NCI-H1417 treated with DMSO at 0.1 percent for 48 hours (cell line): ENCODE results near the gene SLC37A1.

Experiments
- DNase-seq: peaks from one replicate; lab custom pipeline; 2025; lab: John Stamatoyannopoulos, UW

The SLC37A1 gene

GRCh38 chr21:42479582-42479981 lies 34.1 kb upstream of the SLC37A1 start:
- no peak for DNase-seq

DNA sequence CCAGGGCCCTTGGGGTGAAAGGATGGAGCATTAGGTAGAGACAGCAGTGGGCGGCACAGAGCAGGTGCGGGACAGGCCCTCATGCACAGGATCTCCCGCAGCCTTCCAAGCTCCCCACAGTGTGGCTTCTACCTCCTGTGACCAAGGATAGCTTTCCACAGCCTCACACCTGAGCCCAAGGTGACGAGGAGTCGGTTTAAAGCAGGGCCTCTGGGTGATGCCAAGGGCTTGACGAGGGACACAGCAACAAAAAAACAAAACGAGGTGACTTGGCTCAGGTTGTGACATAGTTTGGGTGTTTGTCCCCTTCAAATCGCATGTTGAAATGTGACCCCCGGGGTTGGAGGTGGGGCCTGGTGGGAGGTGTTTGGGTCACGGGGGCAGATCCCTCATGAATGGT lies 32.9 kb upstream of the SLC37A1 start:
- no peak for DNase-seq

- no peak for DNase-seq
Observed at GRCh38 chr21:42481169-42481568, 32.5 kb upstream of the SLC37A1 start.

- DNase-seq = no peak
Observed at GRCh38 chr21:42484966-42485365, 28.7 kb upstream of the SLC37A1 start.

DNA sequence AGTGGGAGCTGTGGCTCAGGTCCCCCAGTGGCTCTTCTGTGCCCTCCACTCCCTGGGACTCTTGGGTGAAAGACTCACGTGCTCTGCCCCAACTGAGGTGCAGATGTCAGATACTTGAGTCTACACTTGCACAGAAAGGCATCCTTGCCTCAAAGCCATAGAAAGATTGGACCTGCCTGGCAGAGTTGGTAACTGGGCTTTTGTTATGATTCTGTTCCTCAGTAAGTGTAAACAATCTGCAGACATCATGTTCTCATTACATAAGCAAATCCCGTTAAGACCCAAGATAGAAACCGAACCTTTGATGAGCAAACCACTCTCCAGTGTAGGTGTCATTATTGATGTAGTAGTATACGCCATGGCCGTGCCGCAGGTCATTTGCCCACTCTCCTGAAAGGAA lies 27.6 kb upstream of the SLC37A1 start:
- DNase-seq = no peak

DNA sequence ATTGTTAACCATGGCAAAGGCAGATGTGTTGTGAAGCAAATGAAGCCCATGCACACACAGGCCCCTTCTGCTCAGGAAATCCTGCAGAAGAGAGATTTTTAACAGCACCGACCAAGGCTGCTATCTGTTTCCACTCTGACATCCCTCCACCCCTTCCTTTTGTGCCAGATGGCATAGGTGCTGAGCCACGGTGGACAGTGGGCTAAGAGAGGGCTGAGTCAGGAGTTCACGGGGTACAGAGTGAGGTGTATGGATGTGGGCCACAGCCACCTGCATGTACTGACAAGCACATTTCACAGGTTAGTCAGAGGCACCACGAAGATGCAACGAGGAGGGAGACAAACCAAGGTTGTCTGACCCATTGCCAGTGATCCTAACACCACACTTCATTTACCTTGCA lies 27.1 kb upstream of the SLC37A1 start:
- DNase-seq = no peak

GRCh38 chr21:42489006-42489563 lies 24.6 kb upstream of the SLC37A1 start:
- no peak for DNase-seq

DNA sequence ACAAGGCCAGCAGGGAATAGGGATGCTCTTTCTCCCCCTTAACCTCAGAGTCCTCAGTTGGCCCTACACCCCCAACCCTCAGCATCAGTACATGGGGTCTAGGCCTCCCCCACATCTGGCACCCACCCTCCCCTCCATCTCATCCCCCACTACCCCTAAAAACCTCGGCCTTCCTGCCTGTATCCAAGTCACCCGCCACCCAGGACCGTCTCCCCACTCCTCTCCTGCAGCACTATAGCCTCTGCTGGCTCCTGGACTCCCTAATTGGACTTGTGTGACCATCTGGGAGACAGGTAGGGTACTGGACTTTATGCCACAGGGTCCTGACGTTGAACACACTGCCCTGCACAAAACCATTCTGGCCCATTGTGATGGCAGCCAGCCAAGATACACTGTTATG lies 23.7 kb upstream of the SLC37A1 start:
- DNase-seq = no peak

DNA sequence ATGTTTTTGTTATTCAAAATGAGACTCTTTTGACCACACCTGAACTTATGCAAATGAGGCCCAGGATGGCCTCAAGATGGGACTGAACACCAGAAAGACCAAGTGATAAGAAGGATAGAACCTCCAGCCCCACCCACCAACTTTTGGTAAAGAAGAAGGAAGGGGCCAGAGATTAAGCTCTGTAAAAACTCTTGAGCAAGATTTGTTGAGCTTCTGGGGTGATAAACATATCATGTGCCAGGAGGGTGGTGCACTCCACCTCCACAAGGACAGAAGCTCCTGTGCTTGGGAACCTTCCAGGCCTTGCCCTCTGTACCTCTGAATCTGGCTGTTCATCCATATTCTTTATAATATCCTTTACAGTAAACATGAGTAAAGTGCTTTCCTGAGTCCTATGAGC lies 22.9 kb upstream of the SLC37A1 start:
- no peak for DNase-seq

DNA sequence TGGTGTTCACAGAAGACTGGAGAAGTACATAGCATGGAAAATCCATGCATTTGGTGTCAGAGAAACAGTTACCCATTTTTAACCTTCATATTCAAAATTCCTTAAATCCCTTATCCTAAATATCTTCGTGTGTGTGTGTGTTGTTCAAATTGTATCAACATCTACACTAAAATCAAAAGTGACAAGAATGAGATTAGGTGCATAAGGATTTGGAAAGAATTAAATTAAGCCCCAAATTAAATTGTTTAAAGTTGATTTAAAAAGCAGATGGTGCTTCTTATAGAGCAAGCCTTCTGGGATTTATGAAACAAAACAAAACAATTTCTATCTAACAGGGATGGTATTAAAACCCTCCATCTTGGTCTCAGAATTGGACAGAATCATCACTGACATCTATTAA lies 22.3 kb upstream of the SLC37A1 start:
- DNase-seq = no peak

DNA sequence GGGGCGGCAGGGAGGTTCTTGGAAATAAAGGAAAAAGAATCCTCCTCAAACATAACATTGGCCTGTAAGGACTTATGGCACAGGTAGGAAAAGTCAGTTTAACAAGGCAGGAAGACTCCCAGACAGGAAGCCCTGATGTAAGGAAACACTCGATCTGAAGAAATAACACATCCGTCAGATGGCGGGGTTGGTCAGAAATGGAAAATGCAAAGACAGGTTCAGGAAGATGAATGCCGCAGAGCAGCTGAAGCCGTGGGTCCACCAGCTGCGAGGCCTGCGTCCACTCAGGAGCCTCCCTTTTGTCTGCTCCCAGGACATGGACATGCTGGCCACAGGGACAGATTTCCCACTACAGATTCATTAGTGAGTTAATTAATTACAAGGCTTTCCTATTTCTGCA lies 21.5 kb upstream of the SLC37A1 start:
- DNase-seq = no peak

GRCh38 chr21:42493109-42494060 lies 20.3 kb upstream of the SLC37A1 start:
- no peak for DNase-seq

DNA sequence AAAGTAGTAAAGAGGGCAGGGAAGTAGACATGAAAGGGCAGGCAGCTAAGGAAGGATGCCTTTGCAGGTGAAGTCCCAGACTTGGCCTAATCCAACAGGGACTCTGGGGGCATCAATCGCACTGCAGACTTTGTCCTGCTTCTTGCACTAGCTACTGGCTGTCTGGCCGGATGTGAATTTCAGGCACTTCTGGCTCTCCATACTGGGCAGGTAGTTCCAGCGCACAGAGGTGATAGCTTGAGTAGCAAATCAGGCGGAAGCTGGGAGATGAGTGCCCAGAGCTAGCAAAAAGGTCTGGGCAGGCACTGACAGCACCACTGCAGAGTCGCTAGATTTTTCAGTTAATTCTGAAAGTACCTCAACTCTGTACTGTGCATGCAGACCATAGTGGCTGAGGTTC lies 18.6 kb upstream of the SLC37A1 start:
- DNase-seq = no peak

DNA sequence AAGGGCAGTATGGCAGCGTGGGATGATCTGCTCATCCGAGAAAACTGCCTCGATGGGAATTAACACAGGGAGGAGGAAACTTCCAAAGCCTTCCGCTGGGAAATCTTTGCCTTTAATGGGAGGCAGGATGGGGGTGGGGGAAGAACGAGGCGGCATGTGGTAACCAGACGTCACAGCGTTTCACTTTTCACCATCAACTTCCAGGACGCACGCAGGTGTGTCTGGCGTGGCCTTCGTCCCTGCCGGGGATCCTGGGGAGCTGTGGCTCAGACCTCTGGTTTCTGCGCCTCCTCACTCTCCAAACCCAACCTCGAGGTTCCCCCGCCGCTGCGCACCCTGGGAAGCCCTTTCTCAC lies 17.9 kb upstream of the SLC37A1 start:
- no peak for DNase-seq

- DNase-seq = peak; percentile 96
Observed at GRCh38 chr21:42496120-42496838, 17.4 kb upstream of the SLC37A1 start, which contains the start of gene RSPH1. Gene RSPH1 (minus strand): TSS chr21:42496224. CDS start chr21:42496186, 38 bp downstream.

GRCh38 chr21:42496839-42497202 lies 16.8 kb upstream of the SLC37A1 start:
- DNase-seq = no peak

DNA sequence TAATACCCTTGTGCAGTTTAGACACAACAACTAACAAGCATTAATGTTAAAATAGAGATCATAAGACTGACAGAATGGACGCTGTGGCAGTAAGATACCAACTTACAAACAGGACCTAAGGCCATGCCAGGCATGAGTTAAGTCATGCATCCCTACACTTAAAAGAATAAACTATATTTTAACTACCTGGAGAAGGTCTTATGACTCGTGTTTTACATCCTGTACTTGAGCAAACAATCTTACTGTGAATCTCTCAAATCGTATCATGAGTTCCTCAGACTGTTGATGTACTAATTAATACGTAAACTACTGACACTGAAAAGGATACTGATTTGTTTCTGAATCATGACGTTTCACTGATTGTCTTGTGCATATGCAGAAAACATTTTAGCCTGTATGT lies 15.6 kb upstream of the SLC37A1 start:
- no peak for DNase-seq

- DNase-seq = no peak
Observed at GRCh38 chr21:42499444-42500112, 14.1 kb upstream of the SLC37A1 start.

GRCh38 chr21:42500225-42500624 lies 13.4 kb upstream of the SLC37A1 start:
- DNase-seq = no peak

DNA sequence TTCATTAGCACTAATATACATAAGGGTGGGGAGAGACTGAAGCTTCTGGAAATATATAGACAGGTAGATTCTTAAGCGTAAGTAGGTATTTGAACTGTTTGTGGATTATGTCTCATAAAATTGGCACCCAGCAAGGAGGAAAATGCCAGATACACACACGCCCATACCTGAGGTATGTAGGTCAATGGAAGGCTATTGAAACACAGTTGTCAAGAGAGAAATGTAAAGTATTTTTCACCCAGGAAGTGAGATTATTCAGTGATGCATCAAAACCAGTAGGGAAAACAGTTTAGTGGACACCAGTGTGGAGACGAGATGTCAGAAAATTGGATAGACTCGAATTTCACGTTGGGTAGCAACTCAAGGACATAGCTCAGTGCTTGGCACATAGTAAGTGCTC lies 12.9 kb upstream of the SLC37A1 start:
- DNase-seq = no peak

- DNase-seq = no peak
Observed at GRCh38 chr21:42503711-42504110, 9.9 kb upstream of the SLC37A1 start.

GRCh38 chr21:42505090-42505726 lies 8.4 kb upstream of the SLC37A1 start:
- DNase-seq = no peak
